ENCODE measurements around the gene FXYD1.

FXYD1 gene

GRCh38 chr19:35154525-35155406 is 16.1 kb downstream of the FXYD1 start, which contains the start of gene FXYD5:
Gene FXYD5 (plus strand): TSS chr19:35154735. CDS start chr19:35155551, 816 bp downstream.
- TF ChIP-seq REST (IDR thresholded peaks at IDR 0.05; ENCODE audit: insufficient replicate concordance, low read depth), result peak; percentile 14
- peak; percentile 46; the same call in 1 of the 2 replicates for TF ChIP-seq SPI1 (IDR thresholded peaks at IDR 0.05; ENCODE audit: borderline replicate concordance, low read depth)
- TF ChIP-seq CTCF (IDR thresholded peaks at IDR 0.05; ENCODE audit: insufficient read depth, low read length), result no peak
- TF ChIP-seq POLR2AphosphoS5 (IDR thresholded peaks at IDR 0.05; ENCODE audit: low read depth), result peak; percentile 43
- peak within 1 kb of the TSS; percentile 90 for H3K27ac ChIP-seq (replicated peaks)
- DNase-seq (ENCODE audit: low read depth in 1 of 2, low spot score in 1 of 2), result peak; percentile 86 to 90
- no peaks in the 10 kb centered on the region for H3K27me3 ChIP-seq (ENCODE audit: insufficient read depth, poor library complexity, severe bottlenecking)
- H3K4me3 ChIP-seq (replicated peaks; ENCODE audit: insufficient read depth, low read length), result peak within 1 kb of the TSS; percentile 88

GRCh38 chr19:35155441-35155840 is 16.8 kb downstream of the FXYD1 start:
- TF ChIP-seq SPI1 (IDR thresholded peaks at IDR 0.05; ENCODE audit: borderline replicate concordance, low read depth), result no peak
- peak; percentile 11 for TF ChIP-seq REST (IDR thresholded peaks at IDR 0.05; ENCODE audit: insufficient replicate concordance, low read depth)
- no peak for TF ChIP-seq CTCF (IDR thresholded peaks at IDR 0.05; ENCODE audit: insufficient read depth, low read length)
- no peak for TF ChIP-seq GABPA (IDR thresholded peaks at IDR 0.05; ENCODE audit: low read depth)
- 0 out of 2 replicates have a peak, but pooled peaks have one; percentile 7 for TF ChIP-seq POLR2AphosphoS5 (IDR thresholded peaks at IDR 0.05; ENCODE audit: low read depth)
- Histone ChIP-seq H3K4me3 (replicated peaks; ENCODE audit: insufficient read depth, low read length) (peak overlapping the region; percentile 88), H3K27ac (replicated peaks) (peak overlapping the region; percentile 90), H3K27me3 (ENCODE audit: insufficient read depth, poor library complexity, severe bottlenecking) (no peaks in the 10 kb centered on the region)
- peak in 1 of 2 experiments; percentile 33 for DNase-seq (ENCODE audit: low read depth in 1 of 2, low spot score in 1 of 2)

GRCh38 chr19:35155981-35156672 is 17.5 kb downstream of the FXYD1 start:
- Histone ChIP-seq H3K27me3 (ENCODE audit: insufficient read depth, poor library complexity, severe bottlenecking) (no peaks in the 10 kb centered on the region), H3K27ac (replicated peaks) (peak overlapping the region; percentile 90; the same call in 1 of the 2 replicates), H3K4me3 (replicated peaks; ENCODE audit: insufficient read depth, low read length) (peak overlapping the region; percentile 88)
- DNase-seq (ENCODE audit: low read depth in 1 of 2, low spot score in 1 of 2), result no peak
- TF ChIP-seq POLR2AphosphoS5 (IDR thresholded peaks at IDR 0.05; ENCODE audit: low read depth) (no peak), GABPA (IDR thresholded peaks at IDR 0.05; ENCODE audit: low read depth) (no peak), CTCF (IDR thresholded peaks at IDR 0.05; ENCODE audit: insufficient read depth, low read length) (no peak), REST (IDR thresholded peaks at IDR 0.05; ENCODE audit: insufficient replicate concordance, low read depth) (no peak), SPI1 (IDR thresholded peaks at IDR 0.05; ENCODE audit: borderline replicate concordance, low read depth) (no peak)
